HL-60 (cell line): Measurements from ENCODE around the gene SPON1.

Source experiments
- DNase-seq, 2 experiments: peaks; one replicate each; pipeline ENCODE4 v3.0.0-alpha.2; 2010 to 2020; ENCODE audit warnings: low read depth in 1 of 2, low spot score in 1 of 2
- H3K27ac ChIP-seq: fragments of 250-450 bp; sonication (Bioruptor Pico); replicated peaks from 2 replicates; pipeline ENCODE4 v1.5.1; 2020; ENCODE audit warnings: mild to moderate bottlenecking, moderate library complexity
- H3K27me3 ChIP-seq: fragments of 250-450 bp; sonication (Bioruptor Pico); 2 replicates; pipeline ENCODE4 v1.5.1; 2021; ENCODE audit warnings: mild to moderate bottlenecking, moderate library complexity; ENCODE audit not compliant: insufficient read depth, poor library complexity, severe bottlenecking
- H3K4me3 ChIP-seq: replicated peaks from 2 replicates; pipeline ENCODE4 v1.5.1; 2011; ENCODE audit warnings: mild to moderate bottlenecking, control low read depth, low read length; ENCODE audit not compliant: insufficient read depth
- GABPA ChIP-seq: IDR thresholded peaks from 2 replicates; pipeline ENCODE4 v1.6.1; 2012; ENCODE audit warnings: low read depth
- POLR2AphosphoS5 ChIP-seq: IDR thresholded peaks from 2 replicates; pipeline ENCODE4 v1.6.1; 2012; ENCODE audit warnings: low read depth
- SPI1 ChIP-seq: IDR thresholded peaks from 2 replicates; pipeline ENCODE4 v1.6.1; 2012; ENCODE audit warnings: low read depth, mild to moderate bottlenecking, borderline replicate concordance
- long read RNA-seq: library from polyadenylated mRNA; unstranded; transcript quantifications from one replicate; pipeline ENCODE4 v2.0.0, GENCODE V29; 2020
- TF ChIP-seq, protein P1 (sequence below): IDR thresholded peaks from 2 replicates; pipeline ENCODE4 v1.6.1; 2012; ENCODE audit warnings: low read depth; ENCODE audit not compliant: insufficient replicate concordance
- TF ChIP-seq, protein P2 (sequence below): IDR thresholded peaks from one replicate; pipeline ENCODE4 v1.5.1; 2011; ENCODE audit warnings: low read length, control low read depth, inconsistent platforms; ENCODE audit not compliant: insufficient read depth

SPON1 gene
- long read RNA-seq, result 0 reads

DNA sequence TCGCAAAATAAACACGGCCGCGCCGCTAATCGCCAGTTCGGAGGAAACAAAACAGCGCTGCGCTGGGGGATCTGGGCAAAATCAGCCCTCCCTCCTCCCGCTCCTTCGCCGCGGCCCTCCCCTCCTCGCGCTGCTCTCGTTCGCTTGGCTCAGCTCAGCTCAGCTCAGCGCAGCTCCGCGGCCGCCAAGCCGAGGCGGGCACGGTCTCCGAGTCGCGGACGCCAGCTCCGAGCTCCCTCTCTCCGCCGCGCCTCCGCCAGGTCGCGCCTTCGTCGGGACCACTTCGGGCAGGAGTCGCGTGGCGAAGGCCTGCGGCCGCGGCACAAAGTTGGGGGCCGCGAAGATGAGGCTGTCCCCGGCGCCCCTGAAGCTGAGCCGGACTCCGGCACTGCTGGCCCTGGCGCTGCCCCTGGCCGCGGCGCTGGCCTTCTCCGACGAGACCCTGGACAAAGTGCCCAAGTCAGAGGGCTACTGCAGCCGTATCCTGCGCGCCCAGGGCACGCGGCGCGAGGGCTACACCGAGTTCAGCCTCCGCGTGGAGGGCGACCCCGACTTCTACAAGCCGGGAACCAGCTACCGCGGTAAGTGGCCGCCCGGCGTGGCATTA, at the start of gene SPON1:
Gene SPON1 (plus strand): TSS at position 162 of the 607 bp plus-strand sequence. CDS start 182 bp downstream, at position 344.
- Histone ChIP-seq H3K27me3 (peaks cover 53% of the 10 kb centered on the region), H3K4me3 (no peak within 1 kb of the TSS), H3K27ac (no peak within 1 kb of the TSS)
- no peak for DNase-seq
- TF ChIP-seq SPI1 (no peak), POLR2AphosphoS5 (no peak), GABPA (no peak)
- TF ChIP-seq, protein P1, sequence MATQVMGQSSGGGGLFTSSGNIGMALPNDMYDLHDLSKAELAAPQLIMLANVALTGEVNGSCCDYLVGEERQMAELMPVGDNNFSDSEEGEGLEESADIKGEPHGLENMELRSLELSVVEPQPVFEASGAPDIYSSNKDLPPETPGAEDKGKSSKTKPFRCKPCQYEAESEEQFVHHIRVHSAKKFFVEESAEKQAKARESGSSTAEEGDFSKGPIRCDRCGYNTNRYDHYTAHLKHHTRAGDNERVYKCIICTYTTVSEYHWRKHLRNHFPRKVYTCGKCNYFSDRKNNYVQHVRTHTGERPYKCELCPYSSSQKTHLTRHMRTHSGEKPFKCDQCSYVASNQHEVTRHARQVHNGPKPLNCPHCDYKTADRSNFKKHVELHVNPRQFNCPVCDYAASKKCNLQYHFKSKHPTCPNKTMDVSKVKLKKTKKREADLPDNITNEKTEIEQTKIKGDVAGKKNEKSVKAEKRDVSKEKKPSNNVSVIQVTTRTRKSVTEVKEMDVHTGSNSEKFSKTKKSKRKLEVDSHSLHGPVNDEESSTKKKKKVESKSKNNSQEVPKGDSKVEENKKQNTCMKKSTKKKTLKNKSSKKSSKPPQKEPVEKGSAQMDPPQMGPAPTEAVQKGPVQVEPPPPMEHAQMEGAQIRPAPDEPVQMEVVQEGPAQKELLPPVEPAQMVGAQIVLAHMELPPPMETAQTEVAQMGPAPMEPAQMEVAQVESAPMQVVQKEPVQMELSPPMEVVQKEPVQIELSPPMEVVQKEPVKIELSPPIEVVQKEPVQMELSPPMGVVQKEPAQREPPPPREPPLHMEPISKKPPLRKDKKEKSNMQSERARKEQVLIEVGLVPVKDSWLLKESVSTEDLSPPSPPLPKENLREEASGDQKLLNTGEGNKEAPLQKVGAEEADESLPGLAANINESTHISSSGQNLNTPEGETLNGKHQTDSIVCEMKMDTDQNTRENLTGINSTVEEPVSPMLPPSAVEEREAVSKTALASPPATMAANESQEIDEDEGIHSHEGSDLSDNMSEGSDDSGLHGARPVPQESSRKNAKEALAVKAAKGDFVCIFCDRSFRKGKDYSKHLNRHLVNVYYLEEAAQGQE, result no peak
- TF ChIP-seq, protein P2, sequence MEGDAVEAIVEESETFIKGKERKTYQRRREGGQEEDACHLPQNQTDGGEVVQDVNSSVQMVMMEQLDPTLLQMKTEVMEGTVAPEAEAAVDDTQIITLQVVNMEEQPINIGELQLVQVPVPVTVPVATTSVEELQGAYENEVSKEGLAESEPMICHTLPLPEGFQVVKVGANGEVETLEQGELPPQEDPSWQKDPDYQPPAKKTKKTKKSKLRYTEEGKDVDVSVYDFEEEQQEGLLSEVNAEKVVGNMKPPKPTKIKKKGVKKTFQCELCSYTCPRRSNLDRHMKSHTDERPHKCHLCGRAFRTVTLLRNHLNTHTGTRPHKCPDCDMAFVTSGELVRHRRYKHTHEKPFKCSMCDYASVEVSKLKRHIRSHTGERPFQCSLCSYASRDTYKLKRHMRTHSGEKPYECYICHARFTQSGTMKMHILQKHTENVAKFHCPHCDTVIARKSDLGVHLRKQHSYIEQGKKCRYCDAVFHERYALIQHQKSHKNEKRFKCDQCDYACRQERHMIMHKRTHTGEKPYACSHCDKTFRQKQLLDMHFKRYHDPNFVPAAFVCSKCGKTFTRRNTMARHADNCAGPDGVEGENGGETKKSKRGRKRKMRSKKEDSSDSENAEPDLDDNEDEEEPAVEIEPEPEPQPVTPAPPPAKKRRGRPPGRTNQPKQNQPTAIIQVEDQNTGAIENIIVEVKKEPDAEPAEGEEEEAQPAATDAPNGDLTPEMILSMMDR, result no peak

DNA sequence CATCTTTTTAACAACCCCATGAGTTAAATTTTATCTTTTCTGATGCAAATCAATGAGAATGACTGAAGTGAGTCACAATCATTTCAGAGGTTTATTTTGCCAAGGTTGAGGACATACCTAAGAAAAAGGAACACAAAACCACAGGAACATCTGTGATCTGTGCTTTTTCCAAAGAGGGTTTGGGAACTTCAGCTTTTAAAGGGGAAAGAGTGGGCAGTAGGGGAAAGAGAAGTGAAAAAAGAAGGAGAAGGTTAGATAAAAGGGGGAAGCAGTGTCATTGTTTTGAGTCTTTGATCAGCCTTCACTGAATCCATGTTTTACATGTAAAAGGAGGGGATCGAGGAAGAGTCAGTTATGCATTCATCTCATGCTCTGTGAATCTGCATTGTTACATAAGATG, 45.3 kb upstream of the SPON1 start:
- TF ChIP-seq POLR2AphosphoS5, result no peak
- TF ChIP-seq, protein P2, result no peak
- TF ChIP-seq, protein P1, result no peak
- TF ChIP-seq SPI1, result no peak
- TF ChIP-seq GABPA, result no peak
- no peak overlapping the region for H3K4me3 ChIP-seq
- DNase-seq, result no peak
- peaks cover 2% of the 10 kb centered on the region for H3K27me3 ChIP-seq
- H3K27ac ChIP-seq, result no peak overlapping the region

DNA sequence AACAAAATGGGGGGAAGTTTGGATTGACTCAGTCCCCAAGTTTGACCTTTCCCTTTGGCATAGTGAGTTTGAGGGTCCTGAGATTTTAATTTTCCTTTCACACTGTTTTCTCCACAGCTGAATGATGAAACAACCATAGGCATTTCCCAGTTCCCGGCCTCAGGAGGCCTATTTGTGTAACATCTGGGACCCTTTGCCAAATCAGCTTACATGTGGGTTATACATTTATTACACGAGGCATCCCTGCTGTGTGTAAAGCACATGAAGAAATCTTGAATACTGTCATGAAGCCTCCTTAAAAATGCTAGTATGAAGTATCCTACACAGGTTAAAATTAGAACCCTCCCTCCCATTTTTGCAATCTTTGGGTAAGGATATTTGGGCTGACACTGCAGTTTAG, 44.6 kb upstream of the SPON1 start:
- H3K27me3 ChIP-seq, result peaks cover 2% of the 10 kb centered on the region
- no peak overlapping the region for H3K4me3 ChIP-seq
- no peak overlapping the region for H3K27ac ChIP-seq
- TF ChIP-seq SPI1, result no peak
- TF ChIP-seq POLR2AphosphoS5, result no peak
- TF ChIP-seq, protein P2, result no peak
- TF ChIP-seq, protein P1, result no peak
- no peak for TF ChIP-seq GABPA
- no peak for DNase-seq
